Measurements from ENCODE around the gene MCAT.
"Not testable (repeated sequence)": the region's sequence is repeated elsewhere in the genome, so short reads cannot be mapped to it uniquely, and the experiment has no call there.

DNA sequence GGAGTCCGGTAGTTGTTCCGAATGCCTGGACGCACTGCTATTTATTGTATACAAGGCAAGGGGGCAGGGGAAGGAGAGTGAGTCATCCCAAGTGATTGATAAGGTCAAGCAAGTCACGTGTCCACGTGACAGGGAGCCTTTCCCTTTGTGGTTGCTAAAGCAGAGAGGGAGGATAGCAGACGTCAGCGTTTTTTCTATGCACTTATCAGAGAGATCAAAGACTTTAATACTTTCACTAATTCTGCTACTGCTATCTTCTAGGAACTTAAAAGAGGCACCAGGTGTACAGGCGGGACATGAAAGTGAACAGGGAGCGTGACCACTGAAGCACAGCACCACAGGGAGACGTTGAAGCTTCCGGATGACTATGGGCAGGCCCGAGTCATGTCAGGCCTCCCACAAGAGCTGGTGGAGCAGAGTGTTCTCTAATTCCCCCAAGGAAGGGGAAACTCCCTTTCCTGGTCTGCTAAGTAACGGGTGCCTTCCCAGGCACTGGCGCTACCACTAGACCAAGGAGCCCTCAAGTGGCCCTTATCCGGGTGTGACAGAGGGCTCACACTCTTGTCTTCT is 39.1 kb downstream of the MCAT start:
- TF ChIP-seq, protein P1, sequence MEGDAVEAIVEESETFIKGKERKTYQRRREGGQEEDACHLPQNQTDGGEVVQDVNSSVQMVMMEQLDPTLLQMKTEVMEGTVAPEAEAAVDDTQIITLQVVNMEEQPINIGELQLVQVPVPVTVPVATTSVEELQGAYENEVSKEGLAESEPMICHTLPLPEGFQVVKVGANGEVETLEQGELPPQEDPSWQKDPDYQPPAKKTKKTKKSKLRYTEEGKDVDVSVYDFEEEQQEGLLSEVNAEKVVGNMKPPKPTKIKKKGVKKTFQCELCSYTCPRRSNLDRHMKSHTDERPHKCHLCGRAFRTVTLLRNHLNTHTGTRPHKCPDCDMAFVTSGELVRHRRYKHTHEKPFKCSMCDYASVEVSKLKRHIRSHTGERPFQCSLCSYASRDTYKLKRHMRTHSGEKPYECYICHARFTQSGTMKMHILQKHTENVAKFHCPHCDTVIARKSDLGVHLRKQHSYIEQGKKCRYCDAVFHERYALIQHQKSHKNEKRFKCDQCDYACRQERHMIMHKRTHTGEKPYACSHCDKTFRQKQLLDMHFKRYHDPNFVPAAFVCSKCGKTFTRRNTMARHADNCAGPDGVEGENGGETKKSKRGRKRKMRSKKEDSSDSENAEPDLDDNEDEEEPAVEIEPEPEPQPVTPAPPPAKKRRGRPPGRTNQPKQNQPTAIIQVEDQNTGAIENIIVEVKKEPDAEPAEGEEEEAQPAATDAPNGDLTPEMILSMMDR (IDR thresholded peaks at IDR 0.05), result not testable (repeated sequence)
- not testable (repeated sequence) for TF ChIP-seq POLR2A (IDR thresholded peaks at IDR 0.05)

Measured in prostate gland (tissue), 2 donors.